GM15510 (cell line): ENCODE data around the gene GLTPD2.

ENCODE experiments used
- POLR2A ChIP-seq: IDR thresholded peaks from 3 replicates; pipeline ENCODE4 v1.6.1; 2011; ENCODE audit warnings: borderline replicate concordance; ENCODE audit not compliant: insufficient read length; ENCODE audit errors: extremely low read depth

The GLTPD2 gene

GRCh38 chr17:4789701-4789950, 862 bp downstream of the GLTPD2 start:
- TF ChIP-seq POLR2A = no peak

- TF ChIP-seq POLR2A = peak; percentile 80
Observed at GRCh38 chr17:4789951-4790704, 1.4 kb downstream of the GLTPD2 start.

GRCh38 chr17:4790705-4791088, 1.9 kb downstream of the GLTPD2 start:
- no peak for TF ChIP-seq POLR2A

- no peak for TF ChIP-seq POLR2A
Observed at GRCh38 chr17:4795168-4795567, 6.4 kb downstream of the GLTPD2 start.

GRCh38 chr17:4796552-4796920, 7.8 kb downstream of the GLTPD2 start:
- TF ChIP-seq POLR2A = no peak

- no peak for TF ChIP-seq POLR2A
Observed at GRCh38 chr17:4800462-4801196, 11.9 kb downstream of the GLTPD2 start.

GRCh38 chr17:4802228-4802627, 13.5 kb downstream of the GLTPD2 start, which contains the start of gene C17orf114:
Gene C17orf114, minus strand, starts transcription at chr17:4802328.
- TF ChIP-seq POLR2A = no peak

GRCh38 chr17:4806456-4806776, 17.7 kb downstream of the GLTPD2 start:
- no peak for TF ChIP-seq POLR2A

- TF ChIP-seq POLR2A = peak; percentile 73
Observed at GRCh38 chr17:4806777-4807604, 18.2 kb downstream of the GLTPD2 start, which contains the start of gene PLD2. Gene PLD2, plus strand, starts transcription at chr17:4807152. Its CDS starts 621 bp downstream, at chr17:4807773.

- no peak for TF ChIP-seq POLR2A
Observed at GRCh38 chr17:4807605-4808377, 19.0 kb downstream of the GLTPD2 start.

- TF ChIP-seq POLR2A = no peak
Observed at GRCh38 chr17:4808378-4808767, 19.6 kb downstream of the GLTPD2 start.

GRCh38 chr17:4810696-4811290, 22.0 kb downstream of the GLTPD2 start:
- TF ChIP-seq POLR2A = no peak

GRCh38 chr17:4811471-4811870, 22.7 kb downstream of the GLTPD2 start:
- TF ChIP-seq POLR2A = no peak

GRCh38 chr17:4812690-4813089, 23.9 kb downstream of the GLTPD2 start:
- no peak for TF ChIP-seq POLR2A
